Nephron (organoid): ENCODE results near the gene NARS2.

Experiments
- H3K27ac Mint-ChIP-seq, 3 experiments: 2 replicates each; pipeline ENCODE4 v1.8.0; 2020; ENCODE audit warnings: mixed read lengths in 3 of 3, mild to moderate bottlenecking in 2 of 3, moderate library complexity in 1 of 3
- H3K27me3 Mint-ChIP-seq: 2 replicates; pipeline ENCODE4 v1.8.0; 2021; ENCODE audit warnings: low read depth, mild to moderate bottlenecking, moderate library complexity, mixed read lengths
- H3K36me3 Mint-ChIP-seq: 2 replicates; pipeline ENCODE4 v1.8.0; 2020; ENCODE audit warnings: low read depth, mixed read lengths
- H3K4me1 Mint-ChIP-seq: 2 replicates; pipeline ENCODE4 v1.8.0; 2020; ENCODE audit warnings: mixed read lengths
- H3K4me3 Mint-ChIP-seq, 3 experiments: 2 replicates each; pipeline ENCODE4 v1.8.0; 2020; ENCODE audit warnings: mild to moderate bottlenecking in 3 of 3, mixed read lengths in 3 of 3, moderate library complexity in 2 of 3
- H3K9me3 Mint-ChIP-seq: 2 replicates; pipeline ENCODE4 v1.8.0; 2020; ENCODE audit warnings: mixed read lengths
- TF ChIP-seq, protein P1 (sequence below), 3 experiments: fragments of 200-600 bp; sonication (generic); IDR thresholded peaks; one replicate each; pipeline ENCODE4 v1.5.0; 2021; ENCODE audit warnings: antibody characterized with exemption in 3 of 3; ENCODE audit not compliant: unreplicated experiment in 3 of 3

The NARS2 gene

DNA sequence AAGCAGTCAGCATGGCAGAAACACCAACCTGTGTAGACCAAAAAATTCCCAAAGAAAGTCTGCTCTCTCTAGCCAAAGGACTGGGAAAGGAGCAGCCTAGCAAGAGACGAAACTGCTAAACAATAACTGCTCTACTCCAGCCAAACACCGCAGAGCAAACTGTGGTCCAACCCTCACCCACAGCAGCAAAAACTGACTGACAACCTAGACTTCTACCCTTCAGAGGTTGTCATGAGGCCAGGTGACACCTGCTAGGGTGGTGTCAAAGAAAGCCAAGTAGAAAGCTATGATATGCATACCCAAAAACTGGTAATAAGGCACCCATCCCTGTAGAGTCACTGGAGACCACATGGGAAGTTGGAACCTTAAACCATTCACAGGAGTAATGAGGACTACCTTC is 168.9 kb downstream of the NARS2 start:
- Mint-ChIP-seq H3K4me1 (peaks cover 14% of the 10 kb centered on the region), H3K27me3 (no peaks in the 10 kb centered on the region), H3K36me3 (peaks cover 44% of the 10 kb centered on the region), H3K4me3 (no peak overlapping the region), H3K9me3 (peaks cover 38% of the 10 kb centered on the region), H3K27ac (no peak overlapping the region)
- TF ChIP-seq, protein P1, sequence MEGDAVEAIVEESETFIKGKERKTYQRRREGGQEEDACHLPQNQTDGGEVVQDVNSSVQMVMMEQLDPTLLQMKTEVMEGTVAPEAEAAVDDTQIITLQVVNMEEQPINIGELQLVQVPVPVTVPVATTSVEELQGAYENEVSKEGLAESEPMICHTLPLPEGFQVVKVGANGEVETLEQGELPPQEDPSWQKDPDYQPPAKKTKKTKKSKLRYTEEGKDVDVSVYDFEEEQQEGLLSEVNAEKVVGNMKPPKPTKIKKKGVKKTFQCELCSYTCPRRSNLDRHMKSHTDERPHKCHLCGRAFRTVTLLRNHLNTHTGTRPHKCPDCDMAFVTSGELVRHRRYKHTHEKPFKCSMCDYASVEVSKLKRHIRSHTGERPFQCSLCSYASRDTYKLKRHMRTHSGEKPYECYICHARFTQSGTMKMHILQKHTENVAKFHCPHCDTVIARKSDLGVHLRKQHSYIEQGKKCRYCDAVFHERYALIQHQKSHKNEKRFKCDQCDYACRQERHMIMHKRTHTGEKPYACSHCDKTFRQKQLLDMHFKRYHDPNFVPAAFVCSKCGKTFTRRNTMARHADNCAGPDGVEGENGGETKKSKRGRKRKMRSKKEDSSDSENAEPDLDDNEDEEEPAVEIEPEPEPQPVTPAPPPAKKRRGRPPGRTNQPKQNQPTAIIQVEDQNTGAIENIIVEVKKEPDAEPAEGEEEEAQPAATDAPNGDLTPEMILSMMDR (IDR thresholded peaks at IDR 0.05; ENCODE audit: unreplicated experiment in 3 of 3): no peak

DNA sequence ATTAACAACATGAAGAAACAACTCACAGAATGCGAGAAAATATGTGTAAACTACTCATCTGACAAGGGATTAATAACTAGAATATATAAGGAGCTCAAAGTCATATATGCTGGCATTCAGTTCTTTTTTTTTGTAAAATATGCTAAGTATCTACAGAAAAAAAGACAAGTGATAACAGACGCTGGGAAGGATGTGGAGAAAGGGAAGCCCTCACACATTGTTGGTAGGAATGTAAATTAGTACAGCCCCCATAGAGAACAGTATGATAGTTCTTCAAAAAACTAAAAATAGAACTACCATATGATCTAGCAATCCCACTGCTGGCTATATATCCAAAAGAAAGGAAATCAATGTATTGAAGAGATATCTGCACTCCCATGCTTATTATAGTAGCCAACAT is 170.9 kb downstream of the NARS2 start:
- TF ChIP-seq, protein P1 (IDR thresholded peaks at IDR 0.05; ENCODE audit: unreplicated experiment in 3 of 3): no peak
- Mint-ChIP-seq H3K27me3 (no peaks in the 10 kb centered on the region), H3K36me3 (peaks cover 34% of the 10 kb centered on the region), H3K9me3 (peaks cover 31% of the 10 kb centered on the region), H3K4me3 (no peak overlapping the region), H3K4me1 (peaks cover 24% of the 10 kb centered on the region), H3K27ac (peak overlapping the region in 1 of 3 experiments; percentile 14)

DNA sequence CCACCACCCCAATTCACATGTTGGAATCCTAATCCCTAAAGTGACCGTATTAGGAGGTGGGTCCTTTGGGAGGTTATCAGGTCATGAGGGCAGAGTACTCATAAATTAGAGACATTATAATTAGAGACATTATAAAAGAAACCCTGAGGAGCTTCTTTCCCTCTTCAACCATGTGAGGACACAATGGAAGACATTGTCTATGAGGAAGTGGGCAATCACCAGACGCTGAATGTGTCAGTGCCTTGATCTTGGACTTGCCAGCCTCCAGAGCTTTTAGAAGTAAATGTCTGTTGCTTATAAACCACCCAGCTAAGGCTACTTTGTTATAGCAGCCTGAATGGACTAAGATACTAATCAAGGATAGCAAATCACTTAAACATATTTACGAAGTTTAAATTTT is 171.8 kb downstream of the NARS2 start:
- Mint-ChIP-seq H3K9me3 (peaks cover 24% of the 10 kb centered on the region), H3K4me1 (peaks cover 24% of the 10 kb centered on the region), H3K27ac (no peak overlapping the region), H3K27me3 (no peaks in the 10 kb centered on the region), H3K4me3 (no peak overlapping the region), H3K36me3 (peaks cover 25% of the 10 kb centered on the region)
- TF ChIP-seq, protein P1 (IDR thresholded peaks at IDR 0.05; ENCODE audit: unreplicated experiment in 3 of 3): no peak

DNA sequence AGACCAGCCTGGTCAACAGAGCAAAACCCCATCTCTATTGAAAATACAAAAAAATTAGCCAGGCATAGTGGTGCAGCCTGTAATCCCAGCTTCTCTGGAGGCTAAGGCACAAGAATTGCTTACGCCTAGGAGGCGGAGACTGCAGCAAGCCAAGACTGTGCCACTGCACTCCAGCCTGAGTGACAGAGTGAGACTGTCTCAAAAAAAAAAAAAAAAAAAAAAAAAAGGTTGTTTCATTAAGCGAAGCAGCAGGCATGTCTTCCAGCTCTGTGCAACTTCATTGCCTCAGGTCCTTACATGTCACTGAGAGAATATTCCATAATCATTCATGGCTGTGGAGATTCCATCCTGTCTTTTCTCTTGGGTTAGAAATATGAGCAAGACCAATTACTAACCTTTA is 174.0 kb downstream of the NARS2 start:
- Mint-ChIP-seq H3K4me3 (no peak overlapping the region), H3K4me1 (peaks cover 24% of the 10 kb centered on the region), H3K27ac (no peak overlapping the region), H3K36me3 (peaks cover 8% of the 10 kb centered on the region), H3K9me3 (peaks cover 7% of the 10 kb centered on the region), H3K27me3 (no peaks in the 10 kb centered on the region)
- TF ChIP-seq, protein P1 (IDR thresholded peaks at IDR 0.05; ENCODE audit: unreplicated experiment in 3 of 3): no peak

DNA sequence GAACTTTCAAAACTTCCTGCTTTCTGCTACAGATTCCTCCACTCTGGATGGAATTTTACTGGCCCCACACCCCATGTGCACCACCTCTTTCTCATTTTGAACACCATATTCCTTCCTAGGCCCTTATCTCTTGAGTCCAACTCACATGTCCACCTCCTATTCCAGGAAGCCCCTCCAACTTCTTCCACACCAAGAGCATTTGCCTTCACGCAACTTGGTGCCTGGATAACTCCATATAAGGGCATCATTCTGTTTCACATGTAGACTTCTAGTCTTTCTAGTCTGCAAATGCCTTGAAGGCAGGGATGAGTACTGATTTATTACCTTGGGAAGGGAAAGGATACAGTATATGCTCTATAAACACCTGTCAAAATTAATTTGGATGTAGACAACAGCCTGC is 174.5 kb downstream of the NARS2 start:
- Mint-ChIP-seq H3K36me3 (peaks cover 4% of the 10 kb centered on the region), H3K4me3 (no peak overlapping the region), H3K9me3 (peaks cover 3% of the 10 kb centered on the region), H3K27me3 (no peaks in the 10 kb centered on the region), H3K4me1 (peaks cover 24% of the 10 kb centered on the region), H3K27ac (peak overlapping the region in 1 of 3 experiments; percentile 48)
- TF ChIP-seq, protein P1 (IDR thresholded peaks at IDR 0.05; ENCODE audit: unreplicated experiment in 3 of 3): no peak

DNA sequence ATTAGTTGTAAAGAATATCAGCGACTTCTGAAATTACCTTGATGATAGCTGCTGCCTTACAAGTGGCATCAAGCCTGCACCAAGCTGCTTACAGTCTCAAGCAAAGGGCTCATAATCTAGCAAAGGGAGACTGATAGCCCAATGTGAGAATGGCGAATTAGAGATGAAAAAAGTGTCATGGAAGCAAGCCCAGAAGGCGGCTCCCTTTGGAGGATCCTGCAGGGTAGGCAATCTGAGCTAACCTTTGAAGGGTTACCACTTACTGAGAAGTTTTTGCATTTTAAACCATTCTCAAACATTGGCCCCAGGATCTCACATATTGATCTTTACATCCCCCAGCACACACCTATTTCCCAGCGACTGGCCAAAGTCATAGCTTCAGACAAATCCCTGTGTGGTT is 175.5 kb downstream of the NARS2 start:
- no peaks in the 10 kb centered on the region for H3K9me3 Mint-ChIP-seq
- no peak overlapping the region for H3K27ac Mint-ChIP-seq
- H3K27me3 Mint-ChIP-seq: no peaks in the 10 kb centered on the region
- TF ChIP-seq, protein P1 (IDR thresholded peaks at IDR 0.05; ENCODE audit: unreplicated experiment in 3 of 3): no peak
- no peak overlapping the region for H3K4me3 Mint-ChIP-seq
- H3K36me3 Mint-ChIP-seq: no peaks in the 10 kb centered on the region
- H3K4me1 Mint-ChIP-seq: peaks cover 32% of the 10 kb centered on the region
